ENCODE results near the gene NPEPL1.

DNA sequence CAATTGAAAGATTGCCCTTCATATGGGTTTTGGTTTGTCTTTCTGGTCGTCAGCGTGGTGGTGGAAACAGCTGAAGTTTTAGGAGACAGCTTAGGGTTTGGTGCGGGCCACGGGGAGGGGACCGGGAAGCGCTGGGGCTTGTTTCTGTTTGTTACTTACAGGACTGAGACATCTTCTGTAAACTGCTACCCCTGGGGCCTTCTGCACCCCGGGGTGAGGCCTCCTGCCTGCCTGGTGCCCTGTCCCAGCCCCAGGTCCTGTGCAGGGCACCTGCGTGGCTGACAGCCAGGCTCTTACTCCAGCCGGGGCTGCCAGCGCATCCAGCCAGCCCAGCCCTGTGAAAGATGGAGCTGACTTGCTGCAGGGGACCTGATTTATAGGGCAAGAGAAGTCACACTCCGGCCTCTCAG is 22.8 kb downstream of the NPEPL1 start:
- no peak for TF ChIP-seq POLR2AphosphoS5 (IDR thresholded peaks at IDR 0.05)
- TF ChIP-seq EP300 (IDR thresholded peaks at IDR 0.05) = no peak
- TF ChIP-seq POLR2A (IDR thresholded peaks at IDR 0.05) = no peak
- TF ChIP-seq, protein P1, sequence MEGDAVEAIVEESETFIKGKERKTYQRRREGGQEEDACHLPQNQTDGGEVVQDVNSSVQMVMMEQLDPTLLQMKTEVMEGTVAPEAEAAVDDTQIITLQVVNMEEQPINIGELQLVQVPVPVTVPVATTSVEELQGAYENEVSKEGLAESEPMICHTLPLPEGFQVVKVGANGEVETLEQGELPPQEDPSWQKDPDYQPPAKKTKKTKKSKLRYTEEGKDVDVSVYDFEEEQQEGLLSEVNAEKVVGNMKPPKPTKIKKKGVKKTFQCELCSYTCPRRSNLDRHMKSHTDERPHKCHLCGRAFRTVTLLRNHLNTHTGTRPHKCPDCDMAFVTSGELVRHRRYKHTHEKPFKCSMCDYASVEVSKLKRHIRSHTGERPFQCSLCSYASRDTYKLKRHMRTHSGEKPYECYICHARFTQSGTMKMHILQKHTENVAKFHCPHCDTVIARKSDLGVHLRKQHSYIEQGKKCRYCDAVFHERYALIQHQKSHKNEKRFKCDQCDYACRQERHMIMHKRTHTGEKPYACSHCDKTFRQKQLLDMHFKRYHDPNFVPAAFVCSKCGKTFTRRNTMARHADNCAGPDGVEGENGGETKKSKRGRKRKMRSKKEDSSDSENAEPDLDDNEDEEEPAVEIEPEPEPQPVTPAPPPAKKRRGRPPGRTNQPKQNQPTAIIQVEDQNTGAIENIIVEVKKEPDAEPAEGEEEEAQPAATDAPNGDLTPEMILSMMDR (IDR thresholded peaks at IDR 0.05) = no peak

Data from gastroesophageal sphincter (tissue), 3 donors.